H1 (cell line): ENCODE results near the gene VWCE.

ENCODE experiments used
- CBX5 ChIP-seq: fragments of 300-800, 300-1000 bp; sonication (generic); IDR thresholded peaks from 2 replicates; pipeline ENCODE4 v1.7.1; 2016; ENCODE audit warnings: antibody characterized with exemption, low read length, low read depth
- POLR2A ChIP-seq, 2 experiments: IDR thresholded peaks; 1 replicate in 1 of 2; 2 replicates in 1 of 2; pipeline ENCODE4 v1.6.1; 2011; ENCODE audit warnings: low read depth in 2 of 2, low read length in 2 of 2, mild to moderate bottlenecking in 2 of 2; ENCODE audit errors: control extremely low read depth in 1 of 2
- TAF1 ChIP-seq: IDR thresholded peaks from 2 replicates; pipeline ENCODE4 v1.6.1; 2011; ENCODE audit warnings: mild to moderate bottlenecking, low read depth, low read length
- TAF7 ChIP-seq: optimal IDR thresholded peaks from 2 replicates; pipeline ENCODE3; 2011; ENCODE audit warnings: low read depth, mild to moderate bottlenecking, inconsistent platforms, low read length, moderate library complexity, borderline replicate concordance
- TF ChIP-seq, protein P1 (sequence below), 3 experiments: IDR thresholded peaks; 1 replicate in 2 of 3; 2 replicates in 1 of 3; pipeline versions ENCODE4 v1.5.1 to v1.6.1; 2011; ENCODE audit warnings: low read length in 3 of 3, mild to moderate bottlenecking in 3 of 3, inconsistent platforms in 2 of 3, low read depth in 1 of 3, moderate library complexity in 1 of 3; ENCODE audit not compliant: insufficient read depth in 1 of 3; ENCODE audit errors: control extremely low read depth in 1 of 3

DNA sequence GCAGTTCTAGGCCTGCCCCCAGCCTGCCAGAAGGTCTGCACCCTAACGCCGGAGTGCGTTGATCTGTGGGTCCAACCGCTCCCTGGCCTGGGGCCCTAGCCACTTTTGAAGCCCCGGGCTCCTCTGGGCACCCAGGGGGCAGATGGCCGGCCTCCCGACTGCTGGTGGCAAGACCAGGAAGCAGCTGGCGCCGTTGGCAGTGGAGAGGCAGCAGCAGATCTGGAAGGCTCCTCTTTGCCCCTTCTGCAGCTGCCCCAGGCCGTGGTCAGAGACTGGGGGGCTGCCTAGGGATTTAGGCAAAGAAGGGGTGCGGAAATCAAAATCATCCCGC is 445 bp upstream of the VWCE start:
- no peak for TF ChIP-seq TAF1
- TF ChIP-seq, protein P1, sequence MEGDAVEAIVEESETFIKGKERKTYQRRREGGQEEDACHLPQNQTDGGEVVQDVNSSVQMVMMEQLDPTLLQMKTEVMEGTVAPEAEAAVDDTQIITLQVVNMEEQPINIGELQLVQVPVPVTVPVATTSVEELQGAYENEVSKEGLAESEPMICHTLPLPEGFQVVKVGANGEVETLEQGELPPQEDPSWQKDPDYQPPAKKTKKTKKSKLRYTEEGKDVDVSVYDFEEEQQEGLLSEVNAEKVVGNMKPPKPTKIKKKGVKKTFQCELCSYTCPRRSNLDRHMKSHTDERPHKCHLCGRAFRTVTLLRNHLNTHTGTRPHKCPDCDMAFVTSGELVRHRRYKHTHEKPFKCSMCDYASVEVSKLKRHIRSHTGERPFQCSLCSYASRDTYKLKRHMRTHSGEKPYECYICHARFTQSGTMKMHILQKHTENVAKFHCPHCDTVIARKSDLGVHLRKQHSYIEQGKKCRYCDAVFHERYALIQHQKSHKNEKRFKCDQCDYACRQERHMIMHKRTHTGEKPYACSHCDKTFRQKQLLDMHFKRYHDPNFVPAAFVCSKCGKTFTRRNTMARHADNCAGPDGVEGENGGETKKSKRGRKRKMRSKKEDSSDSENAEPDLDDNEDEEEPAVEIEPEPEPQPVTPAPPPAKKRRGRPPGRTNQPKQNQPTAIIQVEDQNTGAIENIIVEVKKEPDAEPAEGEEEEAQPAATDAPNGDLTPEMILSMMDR (IDR thresholded peaks at IDR 0.05; ENCODE audit: control extremely low read depth in 1 of 3, insufficient read depth in 1 of 3, low read depth in 1 of 3, low read length in 3 of 3) = no peak
- no peak for TF ChIP-seq TAF7
- no peak for TF ChIP-seq CBX5
- peak in 1 of 2 experiments; percentile 41; a peak in 1 of 3 replicates for TF ChIP-seq POLR2A (IDR thresholded peaks at IDR 0.05; ENCODE audit: control extremely low read depth in 1 of 2, low read depth in 2 of 2, low read length in 2 of 2)
